ENCODE measurements around the gene KRT78.

- TF ChIP-seq CTCF (IDR thresholded peaks at IDR 0.05; ENCODE audit: low read depth, low read length) = no peak
- no peak for TF ChIP-seq EZH2phosphoT487 (IDR thresholded peaks at IDR 0.05; ENCODE audit: low read depth)
Measured at GRCh38 chr12:52813885-52814709, 34.7 kb downstream of the KRT78 start, which contains the start of gene KRT4.
